H9 (cell line): ENCODE measurements around the gene FIBP. TPM values are rescaled to one million over a fixed set of nuclear protein-coding genes. Genes with fewer than 3 reads are reported as not detected.
A peak's percentile ranks its signal among the peaks of the same experiment; 100 is the strongest.

Experiments used
- DNase-seq: peaks from one replicate; pipeline ENCODE4 v3.0.0-alpha.2; 2017
- H2AFZ ChIP-seq: one replicate; pipeline ENCODE4 v1.6.1; 2013; ENCODE audit warnings: mild to moderate bottlenecking, low read length, control low read depth, moderate library complexity
- H2AK5ac ChIP-seq: 2 replicates; pipeline ENCODE4 v1.6.1; 2013; ENCODE audit warnings: low read length, control low read depth, mixed read lengths; ENCODE audit not compliant: insufficient read length
- H2BK120ac ChIP-seq: one replicate; pipeline ENCODE4 v1.6.1; 2013; ENCODE audit warnings: low read depth, mild to moderate bottlenecking, low read length, control low read depth, inconsistent platforms; ENCODE audit not compliant: poor library complexity, severe bottlenecking
- H2BK12ac ChIP-seq: 2 replicates; pipeline ENCODE4 v1.6.1; 2013; ENCODE audit warnings: low read length, control low read depth, mixed read lengths, low read depth; ENCODE audit not compliant: insufficient read length
- H2BK15ac ChIP-seq: 2 replicates; pipeline ENCODE4 v1.6.1; 2013; ENCODE audit warnings: low read depth, low read length, control low read depth
- H2BK20ac ChIP-seq: one replicate; pipeline ENCODE4 v1.6.1; 2013; ENCODE audit warnings: low read depth, mild to moderate bottlenecking, low read length, control low read depth, inconsistent platforms; ENCODE audit not compliant: poor library complexity, severe bottlenecking
- H2BK5ac ChIP-seq: 2 replicates; pipeline ENCODE4 v1.6.1; 2013; ENCODE audit warnings: low read length, control low read depth, mixed read lengths; ENCODE audit not compliant: insufficient read length
- H3K14ac ChIP-seq: 2 replicates; pipeline ENCODE4 v1.6.1; 2013; ENCODE audit warnings: low read length, control low read depth; ENCODE audit not compliant: insufficient read depth
- H3K18ac ChIP-seq: 2 replicates; pipeline ENCODE4 v1.6.1; 2013; ENCODE audit warnings: low read depth, mild to moderate bottlenecking, mixed read lengths, low read length, control low read depth; ENCODE audit not compliant: insufficient read length
- H3K23ac ChIP-seq: 2 replicates; pipeline ENCODE4 v1.6.1; 2013; ENCODE audit warnings: low read length, control low read depth, mixed read lengths, low read depth; ENCODE audit not compliant: insufficient read length
- H3K23me2 ChIP-seq: 2 replicates; pipeline ENCODE4 v1.6.1; 2013; ENCODE audit warnings: low read depth, mild to moderate bottlenecking, mixed read lengths, low read length, control low read depth; ENCODE audit not compliant: insufficient read length, poor library complexity, severe bottlenecking
- H3K27ac ChIP-seq: 2 replicates; pipeline ENCODE4 v1.5.1; 2013; ENCODE audit warnings: low read length, control low read depth, mixed read lengths, low read depth; ENCODE audit not compliant: insufficient read length
- H3K27me3 ChIP-seq: 2 replicates; pipeline ENCODE4 v1.6.1; 2013; ENCODE audit warnings: low read length, control low read depth, inconsistent platforms; ENCODE audit not compliant: insufficient read depth
- H3K4ac ChIP-seq: 2 replicates; pipeline ENCODE4 v1.6.1; 2013; ENCODE audit warnings: low read depth, mild to moderate bottlenecking, control low read depth, inconsistent platforms, low read length, moderate library complexity
- H3K4me1 ChIP-seq: 2 replicates; pipeline ENCODE4 v1.6.1; 2013; ENCODE audit warnings: low read length, control low read depth, inconsistent platforms; ENCODE audit not compliant: insufficient read depth
- H3K4me2 ChIP-seq: 2 replicates; pipeline ENCODE4 v1.6.1; 2013; ENCODE audit warnings: low read length, control low read depth, mixed read lengths; ENCODE audit not compliant: insufficient read length, insufficient read depth
- H3K56ac ChIP-seq: 2 replicates; pipeline ENCODE4 v1.6.1; 2013; ENCODE audit warnings: low read depth, mild to moderate bottlenecking, mixed read lengths, low read length, control low read depth; ENCODE audit not compliant: insufficient read length
- H3K79me1 ChIP-seq: 2 replicates; pipeline ENCODE4 v1.6.1; 2013; ENCODE audit warnings: low read depth, mild to moderate bottlenecking, moderate library complexity, low read length, control low read depth, inconsistent platforms; ENCODE audit not compliant: insufficient read depth, poor library complexity, severe bottlenecking
- H3K79me2 ChIP-seq: 2 replicates; pipeline ENCODE4 v1.6.1; 2013; ENCODE audit warnings: low read length, control low read depth, inconsistent platforms; ENCODE audit not compliant: insufficient read depth
- H3K9ac ChIP-seq: 2 replicates; pipeline ENCODE4 v1.6.1; 2013; ENCODE audit warnings: low read length, control low read depth, mixed read lengths; ENCODE audit not compliant: insufficient read length; ENCODE audit errors: extremely low read depth
- H3K9me3 ChIP-seq: one replicate; pipeline ENCODE4 v1.6.1; 2013; ENCODE audit warnings: low read depth, low read length, inconsistent platforms; ENCODE audit not compliant: control insufficient read depth
- H3T11ph ChIP-seq: one replicate; pipeline ENCODE4 v1.6.1; 2013; ENCODE audit warnings: mild to moderate bottlenecking, low read length, control low read depth, inconsistent platforms
- H4K20me1 ChIP-seq: one replicate; pipeline ENCODE4 v1.6.1; 2013; ENCODE audit not compliant: control insufficient read depth, insufficient read length, insufficient read depth
- H4K5ac ChIP-seq: 2 replicates; pipeline ENCODE4 v1.6.1; 2013; ENCODE audit warnings: low read depth, mild to moderate bottlenecking, mixed read lengths, low read length, control low read depth; ENCODE audit not compliant: insufficient read length
- H4K8ac ChIP-seq: replicated peaks from 2 replicates; pipeline ENCODE4 v1.6.1; 2013; ENCODE audit warnings: low read length, control low read depth, mixed read lengths, low read depth; ENCODE audit not compliant: insufficient read length
- H4K91ac ChIP-seq: 2 replicates; pipeline ENCODE4 v1.6.1; 2013; ENCODE audit warnings: low read depth, mild to moderate bottlenecking, moderate library complexity, mixed read lengths, low read length, control low read depth; ENCODE audit not compliant: insufficient read length
- H3K27ac Mint-ChIP-seq, 3 experiments: 2 replicates in 2 of 3; 3 replicates in 1 of 3; pipeline ENCODE4 v1.8.0; 2020 to 2021; ENCODE audit warnings: mixed read lengths in 3 of 3, mild to moderate bottlenecking in 1 of 3, moderate library complexity in 1 of 3
- H3K27me3 Mint-ChIP-seq: 2 replicates; pipeline ENCODE4 v1.8.0; 2021; ENCODE audit warnings: low read depth, mild to moderate bottlenecking, moderate library complexity, mixed read lengths
- H3K36me3 Mint-ChIP-seq, 3 experiments: 2 replicates in 2 of 3; 3 replicates in 1 of 3; pipeline ENCODE4 v1.8.0; 2020 to 2021; ENCODE audit warnings: low read depth in 3 of 3, mixed read lengths in 3 of 3; ENCODE audit not compliant: insufficient read depth in 1 of 3
- H3K4me1 Mint-ChIP-seq, 2 experiments: 2 replicates each; pipeline ENCODE4 v1.8.0; 2020; ENCODE audit warnings: mixed read lengths in 2 of 2
- H3K4me3 Mint-ChIP-seq, 2 experiments: 2 replicates in 1 of 2; 3 replicates in 1 of 2; pipeline ENCODE4 v1.8.0; 2020 to 2021; ENCODE audit warnings: mild to moderate bottlenecking in 2 of 2, mixed read lengths in 2 of 2, moderate library complexity in 1 of 2
- H3K9me3 Mint-ChIP-seq, 2 experiments: 2 replicates in 1 of 2; 3 replicates in 1 of 2; pipeline ENCODE4 v1.8.0; 2020; ENCODE audit warnings: mild to moderate bottlenecking in 2 of 2, mixed read lengths in 2 of 2, moderate library complexity in 1 of 2
- WGBS: extraction: QIAGEN DNeasy Blood & Tissue Kit; methylation state at CpG from one replicate; pipeline ENCODE4 v1.1.7; 2013; ENCODE audit warnings: missing lambda C conversion rate, low lambda C conversion rate, mixed read lengths; ENCODE audit not compliant: insufficient read length; ENCODE audit errors: extremely low coverage; 5-methylcytosine and 5-hydroxymethylcytosine counted together
- total RNA-seq: library from RNA; stranded (reverse); gene quantifications from 2 replicates; pipeline ENCODE4 v1.2.1, GENCODE V29; 2021
- TF ChIP-seq, protein P1 (sequence below): fragments of 200-600 bp; sonication (generic); conservative IDR thresholded peaks from 3 replicates; pipeline ENCODE4 v1.8.0; 2021; ENCODE audit warnings: antibody characterized with exemption, mild to moderate bottlenecking

FIBP gene
- total RNA-seq, 1 experiment from 2014 or later, result 87.0 TPM

DNA sequence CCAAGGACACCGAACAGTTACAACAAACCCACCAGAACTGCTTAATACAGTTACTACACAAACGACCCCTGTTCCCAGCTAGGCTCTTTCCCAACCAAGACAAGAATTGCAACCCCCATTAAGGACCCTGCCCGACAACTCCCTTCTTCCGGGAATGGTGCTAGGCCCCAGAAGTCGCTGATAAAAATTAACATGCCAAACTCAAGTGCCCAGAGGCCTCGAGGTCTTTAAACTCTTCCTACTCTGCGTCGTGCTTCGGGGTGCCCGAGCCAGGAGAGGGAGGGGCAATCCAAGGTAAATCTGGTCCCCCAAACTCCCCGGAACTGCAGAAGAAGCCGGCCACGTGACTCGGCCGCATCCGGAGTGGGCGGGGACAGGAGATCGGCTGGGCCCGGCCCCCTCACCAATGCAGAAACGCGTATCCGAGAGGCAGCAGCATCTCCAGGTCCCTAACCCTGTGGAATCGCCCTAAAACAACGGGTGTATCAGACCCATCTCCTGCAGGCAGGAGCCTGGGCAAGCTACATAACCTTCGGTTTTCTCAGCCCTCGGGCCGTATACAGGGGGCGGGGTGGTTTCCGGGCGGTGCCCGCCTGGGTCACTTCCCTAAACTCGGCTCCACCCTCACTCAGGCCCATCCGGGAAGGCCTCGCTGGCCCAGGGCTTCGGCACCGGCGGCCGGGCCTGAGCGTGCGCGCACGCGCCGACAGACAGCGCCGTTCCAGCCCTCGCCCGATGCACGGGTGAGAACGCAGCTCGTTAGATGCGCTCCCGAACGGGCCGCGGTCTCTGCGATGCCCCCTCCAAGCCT is 31.4 kb downstream of the FIBP start:
- no CpG with 5 or more reads among the region's 57 CpGs for WGBS
- Histone ChIP-seq H2BK5ac (no peak overlapping the region), H3K4me2 (peak overlapping the region; percentile 77), H2BK15ac (no peak overlapping the region), H3K4ac (no peak overlapping the region), H3K56ac (no peak overlapping the region), H4K5ac (no peak overlapping the region), H4K91ac (no peak overlapping the region), H2BK120ac (no peak overlapping the region), H2BK20ac (no peak overlapping the region), H2BK12ac (no peak overlapping the region), H3K23me2 (peaks cover 25% of the 10 kb centered on the region), H3K9me3 (no peaks in the 10 kb centered on the region), H3K79me2 (peaks cover 14% of the 10 kb centered on the region; the same call in 1 of the 2 replicates), H4K20me1 (peaks cover 2% of the 10 kb centered on the region), H2AK5ac (no peak overlapping the region), H3K79me1 (peaks cover 3% of the 10 kb centered on the region), H3K27me3 (no peaks in the 10 kb centered on the region), H3K4me1 (no peaks in the 10 kb centered on the region), H3K23ac (no peak overlapping the region), H2AFZ (no peak overlapping the region), H3K14ac (peak overlapping the region; percentile 83), H4K8ac (no peak overlapping the region), H3T11ph (no peak overlapping the region), H3K9ac (peak overlapping the region; percentile 81), H3K18ac (peak overlapping the region; percentile 73), H3K27ac (no peak overlapping the region)
- TF ChIP-seq, protein P1, sequence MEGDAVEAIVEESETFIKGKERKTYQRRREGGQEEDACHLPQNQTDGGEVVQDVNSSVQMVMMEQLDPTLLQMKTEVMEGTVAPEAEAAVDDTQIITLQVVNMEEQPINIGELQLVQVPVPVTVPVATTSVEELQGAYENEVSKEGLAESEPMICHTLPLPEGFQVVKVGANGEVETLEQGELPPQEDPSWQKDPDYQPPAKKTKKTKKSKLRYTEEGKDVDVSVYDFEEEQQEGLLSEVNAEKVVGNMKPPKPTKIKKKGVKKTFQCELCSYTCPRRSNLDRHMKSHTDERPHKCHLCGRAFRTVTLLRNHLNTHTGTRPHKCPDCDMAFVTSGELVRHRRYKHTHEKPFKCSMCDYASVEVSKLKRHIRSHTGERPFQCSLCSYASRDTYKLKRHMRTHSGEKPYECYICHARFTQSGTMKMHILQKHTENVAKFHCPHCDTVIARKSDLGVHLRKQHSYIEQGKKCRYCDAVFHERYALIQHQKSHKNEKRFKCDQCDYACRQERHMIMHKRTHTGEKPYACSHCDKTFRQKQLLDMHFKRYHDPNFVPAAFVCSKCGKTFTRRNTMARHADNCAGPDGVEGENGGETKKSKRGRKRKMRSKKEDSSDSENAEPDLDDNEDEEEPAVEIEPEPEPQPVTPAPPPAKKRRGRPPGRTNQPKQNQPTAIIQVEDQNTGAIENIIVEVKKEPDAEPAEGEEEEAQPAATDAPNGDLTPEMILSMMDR, result no peak
- H3K36me3 Mint-ChIP-seq, result peaks cover 47 to 53% (median 48%) of the 10 kb centered on the region in 3 experiments
- peaks cover 29 to 33% of the 10 kb centered on the region in 2 experiments for H3K4me1 Mint-ChIP-seq
- peak overlapping the region; percentile 86 to 89 for H3K4me3 Mint-ChIP-seq
- peaks cover 3 to 5% of the 10 kb centered on the region in 2 experiments; a peak in 2 of 5 replicates for H3K9me3 Mint-ChIP-seq
- peak; percentile 75 for DNase-seq
- peaks cover 1% of the 10 kb centered on the region; the same call in 1 of the 2 replicates for H3K27me3 Mint-ChIP-seq
- peak overlapping the region in 2 of 3 experiments; percentile 58 to 72; a peak in 5 of 7 replicates for H3K27ac Mint-ChIP-seq
